Aorta (tissue), 5 donors: Measurements from ENCODE around the gene SLC44A1. TPM values are rescaled to one million over a fixed set of nuclear protein-coding genes. Genes with fewer than 3 reads are reported as not detected.
"Not testable (repeated sequence)": the region's sequence is repeated elsewhere in the genome, so short reads cannot be mapped to it uniquely, and the experiment has no call there.

Source experiments
- ATAC-seq: fragments of 200-7000 bp; cut with Tn5 transposase; one replicate; pipeline ENCODE4 v1.9.1; 2022; ENCODE audit warnings: moderate library complexity; ENCODE audit not compliant: low FRiP score
- DNase-seq, 2 donors: peaks; one replicate each; pipeline ENCODE4 v3.0.0-alpha.2; 2020
- H3K27ac ChIP-seq, 2 donors: one replicate each; pipeline ENCODE4 v1.5.1; 2013; ENCODE audit warnings: low read length in 2 of 2, mild to moderate bottlenecking in 2 of 2, moderate library complexity in 2 of 2, control low read depth in 1 of 2, inconsistent platforms in 1 of 2, low read depth in 1 of 2
- H3K27me3 ChIP-seq, 2 donors: one replicate each; pipeline ENCODE4 v1.6.1; 2013; ENCODE audit warnings: control low read depth in 1 of 2, low read length in 1 of 2, mild to moderate bottlenecking in 1 of 2, moderate library complexity in 1 of 2; ENCODE audit not compliant: insufficient read depth in 2 of 2, control insufficient read depth in 1 of 2
- H3K36me3 ChIP-seq, 2 donors: one replicate each; pipeline ENCODE4 v1.6.1; 2013; ENCODE audit warnings: control low read depth in 1 of 2, low read length in 1 of 2, mild to moderate bottlenecking in 1 of 2; ENCODE audit not compliant: insufficient read depth in 2 of 2, control insufficient read depth in 1 of 2
- H3K4me1 ChIP-seq, 2 donors: one replicate each; pipeline ENCODE4 v1.6.1; 2013; ENCODE audit warnings: low read length in 2 of 2, control low read depth in 1 of 2, mild to moderate bottlenecking in 1 of 2, moderate library complexity in 1 of 2; ENCODE audit not compliant: insufficient read depth in 2 of 2, control insufficient read depth in 1 of 2
- H3K4me3 ChIP-seq, 2 donors: one replicate each; pipeline ENCODE4 v1.5.1; 2013; ENCODE audit warnings: low read length in 2 of 2, control low read depth in 1 of 2, mild to moderate bottlenecking in 1 of 2
- H3K9me3 ChIP-seq: one replicate; pipeline ENCODE4 v1.6.1; 2013; ENCODE audit warnings: mild to moderate bottlenecking, low read length; ENCODE audit not compliant: control insufficient read depth
- WGBS, 2 donors: extraction: QIAGEN DNeasy Blood & Tissue Kit; methylation state at CpG; one replicate each; pipeline ENCODE4 v1.1.7; 2013; 5-methylcytosine and 5-hydroxymethylcytosine counted together
- intact Hi-C, 2 donors: fragments of 100-400 bp; cut with DNase I; formaldehyde crosslinking; loops; one replicate each; pipeline versions ENCODE4 v1.14.2 to v1.15.0; 2022
- polyA plus RNA-seq, 2 donors: library from polyadenylated mRNA; stranded (reverse); fragments of 200-250 nt; gene quantifications; one replicate each; pipeline ENCODE4 v1.2.3, GENCODE V29; 2013
- total RNA-seq, 2 donors: library from RNA; stranded (reverse); fragmentation: NEBNext Ultra II Directional; extraction: Animal tissue kit (Norgen Biotek cat#: 25700); gene quantifications; one replicate each; pipeline ENCODE4 v1.2.1, GENCODE V29; 2021
- donor health status: healthy with polysubstance abuse.
- donor health status: Bipolar disorder and iron deficiency.
- donor health status: DM: no; HTN: no; CAD: no.
- donor health status: DM: no; HTN: no; CAD: no.
- donor health status: DM: yes; HTN: yes; CAD: no.

Gene SLC44A1
- total and polyA plus RNA-seq, 4 donors: 11.4 to 46.6 (median 30.4) TPM

- WGBS, 2 donors: 74 to 96% methylated on average over 2 of the region's 2 CpGs
- ATAC-seq: no peak
- Histone ChIP-seq H3K36me3 (no peaks in the 10 kb centered on the region), H3K27ac (no peak overlapping the region), H3K4me3 (no peak overlapping the region), H3K9me3 (no peaks in the 10 kb centered on the region), H3K27me3 (no peaks in the 10 kb centered on the region), H3K4me1 (peaks cover 0 to 3% of the 10 kb centered on the region in 2 donors)
- intact Hi-C loops: no loop called here
- DNase-seq: no peak
Measured at GRCh38 chr9:105257809-105258208, 13.4 kb downstream of the SLC44A1 start.

DNA sequence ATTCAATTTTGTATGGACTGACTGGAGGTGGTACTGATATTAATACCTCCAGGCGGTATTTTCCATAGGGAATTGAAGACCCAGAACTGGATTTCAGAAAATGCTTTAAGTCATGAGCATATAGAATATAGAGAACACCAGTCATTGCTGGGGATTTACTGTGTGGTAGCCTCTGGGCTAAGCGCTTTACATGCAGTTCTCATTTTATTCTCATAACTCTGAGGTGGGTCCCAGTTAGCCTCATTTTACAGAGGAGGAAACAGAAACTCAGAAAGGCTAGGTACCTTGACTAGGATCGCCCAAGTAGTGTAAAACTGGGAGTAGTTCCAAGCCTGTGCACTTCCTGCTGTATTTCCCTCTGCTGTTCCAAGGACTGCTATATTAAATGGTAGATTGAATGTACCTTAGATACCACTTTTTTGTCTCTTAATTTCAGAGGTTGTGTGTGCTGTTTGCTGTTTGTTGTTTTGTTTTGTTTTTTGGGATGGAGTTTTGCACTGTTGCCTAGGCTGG, 13.8 kb downstream of the SLC44A1 start:
- DNase-seq (no peak), ATAC-seq (no peak)
- peaks cover 0 to 3% of the 10 kb centered on the region in 2 donors for H3K4me1 ChIP-seq
- WGBS, 2 donors: 81 to 83% methylated on average over 3 of the region's 3 CpGs
- no peaks in the 10 kb centered on the region for H3K27me3 ChIP-seq
- H3K27ac ChIP-seq: no peak overlapping the region
- no peaks in the 10 kb centered on the region for H3K36me3 ChIP-seq
- intact Hi-C loops: no loop called here
- no peak overlapping the region for H3K4me3 ChIP-seq
- H3K9me3 ChIP-seq: no peaks in the 10 kb centered on the region

GRCh38 chr9:105259274-105259673, 14.8 kb downstream of the SLC44A1 start:
- DNase-seq: no peak
- intact Hi-C loops: no loop called here
- Histone ChIP-seq H3K4me3 (no peak overlapping the region), H3K27ac (no peak overlapping the region), H3K4me1 (peaks cover 0 to 3% of the 10 kb centered on the region in 2 donors), H3K27me3 (no peaks in the 10 kb centered on the region), H3K9me3 (no peaks in the 10 kb centered on the region), H3K36me3 (no peaks in the 10 kb centered on the region)
- WGBS, 2 donors: 18 to 27% methylated on average over 2 of the region's 2 CpGs
- no peak for ATAC-seq

DNA sequence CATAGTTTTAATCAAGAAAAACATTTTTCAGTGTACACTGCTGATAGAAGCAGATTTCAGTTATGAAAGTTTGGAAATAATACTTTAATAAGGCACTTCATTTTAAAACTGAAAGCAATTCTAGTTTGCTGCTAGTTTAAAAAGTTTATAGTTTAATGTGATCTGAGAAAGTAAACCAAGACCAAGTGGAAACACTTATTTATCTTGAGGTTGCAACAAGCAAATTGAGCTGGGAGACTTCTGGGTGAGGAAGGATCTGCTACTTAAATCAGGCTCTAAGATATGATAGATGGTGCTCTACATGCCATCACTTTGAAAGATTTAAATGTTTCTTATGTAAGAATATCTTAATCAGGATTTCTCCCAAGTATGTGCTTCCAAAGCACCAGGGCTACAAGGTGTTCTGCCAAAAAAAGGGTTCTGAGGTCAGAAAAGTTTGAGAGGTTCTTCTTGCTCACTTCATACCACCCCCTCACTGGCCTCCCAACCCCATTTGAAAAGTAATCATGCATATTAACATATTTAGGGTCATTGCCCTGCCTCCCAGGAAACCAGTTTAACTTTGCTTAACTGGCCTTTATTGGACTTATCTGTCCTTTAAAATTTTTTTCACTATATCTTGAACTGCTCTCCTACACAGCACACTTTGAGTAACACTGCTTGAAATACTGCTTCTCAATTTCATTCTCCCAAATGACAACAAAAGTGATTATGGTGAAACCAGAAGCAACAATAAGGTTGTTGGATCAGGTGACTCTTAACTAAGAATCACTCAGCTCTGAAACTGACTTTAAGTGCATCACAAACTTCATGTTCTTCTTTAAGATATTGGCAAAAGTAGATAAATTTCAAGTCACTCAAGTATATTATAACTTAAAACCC, 15.5 kb downstream of the SLC44A1 start:
- Histone ChIP-seq H3K9me3 (no peaks in the 10 kb centered on the region), H3K36me3 (no peaks in the 10 kb centered on the region), H3K27me3 (no peaks in the 10 kb centered on the region), H3K4me1 (peaks cover 0 to 3% of the 10 kb centered on the region in 2 donors), H3K27ac (no peak overlapping the region), H3K4me3 (no peak overlapping the region)
- no peak for DNase-seq
- no peak for ATAC-seq
- intact Hi-C loops: no loop called here

DNA sequence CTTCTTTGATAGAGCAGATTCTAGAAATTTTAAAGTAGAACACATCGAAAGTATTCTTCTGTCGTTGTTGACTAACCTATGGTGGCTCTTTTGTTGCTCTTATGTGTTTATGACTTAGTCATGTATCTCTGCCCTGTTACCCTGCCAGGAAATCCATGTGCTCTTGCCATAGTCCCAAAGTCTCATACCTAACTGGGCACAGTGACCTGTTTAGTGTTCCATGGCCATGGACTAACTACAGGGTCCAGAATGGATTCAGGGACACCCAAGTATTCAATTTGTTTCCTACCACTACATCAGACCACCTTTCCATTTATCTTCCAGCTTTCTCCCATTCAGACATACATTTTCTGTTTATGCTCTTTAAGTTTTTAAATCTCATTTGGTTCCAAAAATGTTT, 18.0 kb downstream of the SLC44A1 start:
- intact Hi-C loops: no loop called here
- ATAC-seq (no peak), DNase-seq (no peak)
- Histone ChIP-seq H3K36me3 (no peaks in the 10 kb centered on the region), H3K9me3 (no peaks in the 10 kb centered on the region), H3K27me3 (no peaks in the 10 kb centered on the region), H3K4me3 (no peak overlapping the region), H3K27ac (no peak overlapping the region), H3K4me1 (peaks cover 0 to 3% of the 10 kb centered on the region in 2 donors)
- 89 to 94% methylated on average over 2 of the region's 2 CpGs for WGBS, 2 donors

DNA sequence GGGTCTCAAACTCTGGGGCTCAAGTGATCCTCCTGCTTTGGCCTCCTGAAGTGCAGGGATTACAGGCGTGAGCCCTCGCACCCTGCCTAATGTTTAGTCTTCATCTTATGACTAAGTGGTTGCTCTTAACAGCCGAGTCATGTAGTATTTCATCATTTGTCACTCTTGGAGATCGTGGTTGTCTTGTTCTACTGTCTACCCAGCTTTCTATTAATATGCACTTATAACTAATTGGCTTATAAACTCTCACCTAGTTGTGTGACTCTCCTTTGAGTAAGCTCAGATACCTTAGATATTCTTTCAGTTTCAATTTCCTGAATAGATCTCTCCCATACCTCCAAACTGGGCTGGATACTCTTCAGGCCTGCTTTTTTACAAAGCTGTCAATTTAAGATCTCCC, 19.9 kb downstream of the SLC44A1 start:
- H3K4me3 ChIP-seq: no peak overlapping the region
- intact Hi-C loops: no loop called here
- H3K9me3 ChIP-seq: no peaks in the 10 kb centered on the region
- WGBS, 2 donors: 85 to 89% methylated on average over 4 of the region's 4 CpGs
- no peak for DNase-seq
- no peak for ATAC-seq
- no peaks in the 10 kb centered on the region for H3K4me1 ChIP-seq
- H3K27ac ChIP-seq: no peak overlapping the region
- no peaks in the 10 kb centered on the region for H3K36me3 ChIP-seq
- H3K27me3 ChIP-seq: no peaks in the 10 kb centered on the region

GRCh38 chr9:105268254-105268653, 23.8 kb downstream of the SLC44A1 start:
- H3K4me3 ChIP-seq, H3K9me3 ChIP-seq, H3K27me3 ChIP-seq, H3K27ac ChIP-seq, ATAC-seq, H3K4me1 ChIP-seq, DNase-seq, intact Hi-C loops, H3K36me3 ChIP-seq: not testable (repeated sequence)
- 97% methylated on average over 10 of the region's 10 CpGs for WGBS, 2 donors

DNA sequence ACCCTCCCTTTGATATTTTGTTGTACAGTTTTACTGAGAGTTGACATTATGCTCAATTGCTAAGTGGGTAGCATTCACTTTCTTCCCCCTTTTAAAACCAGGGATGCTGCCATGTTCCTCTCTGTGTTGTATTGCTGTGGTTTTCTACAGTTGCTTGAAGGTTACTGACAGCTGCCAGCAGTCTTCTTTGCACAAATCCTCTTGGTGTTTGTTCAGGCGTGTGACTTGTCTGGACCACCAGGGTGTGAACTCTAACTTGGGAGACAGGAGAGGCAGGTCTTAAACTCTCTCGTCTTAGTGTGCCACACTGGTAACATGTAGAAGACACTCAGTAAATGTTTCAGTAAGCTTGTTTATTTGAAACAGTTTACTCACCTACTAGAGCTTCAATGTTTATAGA, 25.1 kb downstream of the SLC44A1 start:
- Histone ChIP-seq H3K27ac (no peak overlapping the region), H3K9me3 (no peaks in the 10 kb centered on the region), H3K27me3 (no peaks in the 10 kb centered on the region), H3K36me3 (no peaks in the 10 kb centered on the region), H3K4me1 (no peaks in the 10 kb centered on the region), H3K4me3 (no peak overlapping the region)
- no peak for ATAC-seq
- WGBS, 2 donors: 92 to 96% methylated on average over 2 of the region's 2 CpGs
- DNase-seq: no peak
- intact Hi-C loops: no loop called here

- 65 to 67% methylated on average over 4 of the region's 4 CpGs for WGBS, 2 donors
- H3K27ac ChIP-seq: no peak overlapping the region
- no peaks in the 10 kb centered on the region for H3K36me3 ChIP-seq
- no peak for DNase-seq
- ATAC-seq: no peak
- no peaks in the 10 kb centered on the region for H3K4me1 ChIP-seq
- H3K27me3 ChIP-seq: no peaks in the 10 kb centered on the region
- no peaks in the 10 kb centered on the region for H3K9me3 ChIP-seq
- no peak overlapping the region for H3K4me3 ChIP-seq
- intact Hi-C loops: no loop called here
Measured at GRCh38 chr9:105270711-105271110, 26.3 kb downstream of the SLC44A1 start.
